Fibroblast of lung (primary cell): ENCODE results near the gene HOXA11. TPM values are rescaled to one million over a fixed set of nuclear protein-coding genes. Genes with fewer than 3 reads are reported as not detected.
A peak's percentile ranks its signal among the peaks of the same experiment; 100 is the strongest.

ENCODE experiments used
- DNase-seq, 2 donors: peaks; one replicate each; pipeline versions ENCODE4 v3.0.0 to v3.0.0-alpha.2; 2010; ENCODE audit warnings: low read depth in 2 of 2
- H2AFZ ChIP-seq: 2 replicates; pipeline ENCODE4 v1.5.1; 2012; ENCODE audit warnings: low read length, control low read depth, inconsistent platforms
- H3K27ac ChIP-seq: 2 replicates; pipeline ENCODE4 v1.5.1; 2011; ENCODE audit warnings: low read length, control low read depth; ENCODE audit not compliant: insufficient read depth
- H3K27me3 ChIP-seq: 2 replicates; pipeline ENCODE4 v1.5.1; 2011; ENCODE audit warnings: mild to moderate bottlenecking, low read length; ENCODE audit not compliant: control insufficient read depth, insufficient read depth
- H3K36me3 ChIP-seq: 2 replicates; pipeline ENCODE4 v1.5.1; 2011; ENCODE audit warnings: low read length; ENCODE audit not compliant: control insufficient read depth, insufficient read depth
- H3K4me1 ChIP-seq: 2 replicates; pipeline ENCODE4 v1.5.1; 2011; ENCODE audit warnings: low read length; ENCODE audit not compliant: control insufficient read depth, insufficient read depth; ENCODE audit errors: extremely low read depth
- H3K4me2 ChIP-seq: 2 replicates; pipeline ENCODE4 v1.5.1; 2011; ENCODE audit warnings: low read length, control low read depth; ENCODE audit not compliant: insufficient read depth; ENCODE audit errors: extremely low read depth
- H3K4me3 ChIP-seq, 4 experiments: fragments of 200-600 bp in 1 of 4; sonication (generic) in 1 of 4; replicated peaks in 1 of 4; 2 replicates each; pipeline ENCODE4 v1.5.1; 2011 to 2016; ENCODE audit warnings: low read length in 4 of 4, low read depth in 3 of 4, mild to moderate bottlenecking in 3 of 4, control low read depth in 2 of 4, inconsistent platforms in 1 of 4, mixed read lengths in 1 of 4; ENCODE audit not compliant: insufficient read depth in 1 of 4; ENCODE audit errors: control extremely low read depth in 1 of 4
- H3K79me2 ChIP-seq: 2 replicates; pipeline ENCODE4 v1.5.1; 2012; ENCODE audit warnings: mild to moderate bottlenecking, low read length, inconsistent platforms; ENCODE audit not compliant: control insufficient read depth, insufficient read depth
- H3K9ac ChIP-seq: 2 replicates; pipeline ENCODE4 v1.5.1; 2011; ENCODE audit warnings: mild to moderate bottlenecking, low read length, control low read depth; ENCODE audit not compliant: insufficient read depth
- H3K9me3 ChIP-seq: 2 replicates; pipeline ENCODE4 v1.5.1; 2012; ENCODE audit warnings: low read depth, low read length; ENCODE audit not compliant: control insufficient read depth, insufficient read depth
- H4K20me1 ChIP-seq: 2 replicates; pipeline ENCODE4 v1.5.1; 2011; ENCODE audit warnings: low read length; ENCODE audit not compliant: control insufficient read depth, insufficient read depth; ENCODE audit errors: extremely low read depth
- EZH2 ChIP-seq: IDR thresholded peaks from 2 replicates; pipeline ENCODE4 v1.5.1; 2012; ENCODE audit warnings: low read length, control low read depth, mild to moderate bottlenecking; ENCODE audit errors: missing control alignments
- polyA plus RNA-seq, 2 donors: library from polyadenylated mRNA; depleted of rRNA in 1 of 2; stranded (reverse) in 1 of 2; unstranded in 1 of 2; fragments of >200 nt; gene quantifications; 2 replicates each; pipeline ENCODE4 v1.2.1, GENCODE V29; 2011 to 2012; ENCODE audit warnings: missing spikeins in 1 of 2
- total RNA-seq: library from RNA; depleted of rRNA; stranded (reverse); fragments of >200 nt; gene quantifications from 2 replicates; pipeline ENCODE4 v1.2.1, GENCODE V29; 2014
- TF ChIP-seq, protein P1 (sequence below), 2 donors: IDR thresholded peaks in 1 of 2; conservative IDR thresholded peaks in 1 of 2; 1 replicate in 1 of 2; 2 replicates in 1 of 2; pipeline ENCODE4 v1.5.1; 2011 to 2012; ENCODE audit warnings: low read length in 2 of 2, control low read depth in 1 of 2, inconsistent platforms in 1 of 2, low read depth in 1 of 2, mild to moderate bottlenecking in 1 of 2

The HOXA11 gene
- total and polyA plus RNA-seq, 2 donors (not counting 1 experiment from before 2014, with no cell fraction given), result 0.18 TPM; not detected in 1

DNA sequence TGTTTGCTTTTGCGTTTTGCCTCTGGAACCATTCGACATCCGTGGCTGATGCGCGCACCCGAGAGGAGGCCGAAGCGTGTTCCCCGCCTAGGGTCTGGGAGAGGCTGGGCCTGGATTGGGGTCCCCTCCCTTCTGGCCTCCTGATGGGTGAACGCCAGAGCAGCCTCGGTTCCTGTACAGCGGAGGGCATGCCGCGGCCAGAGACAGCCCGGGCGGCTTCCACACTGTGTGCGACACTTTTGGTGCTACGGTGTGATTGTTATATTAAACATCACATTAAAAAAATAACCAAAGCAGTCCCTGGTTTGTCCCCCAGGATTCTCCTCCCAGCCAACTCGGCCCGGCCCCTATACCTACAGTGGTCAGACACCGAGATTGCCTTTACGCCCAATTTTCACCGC, 24.9 kb downstream of the HOXA11 start:
- peak overlapping the region; percentile 44 for H2AFZ ChIP-seq
- H3K4me3 ChIP-seq, result peak overlapping the region in 1 of 4 experiments; percentile 74
- TF ChIP-seq, protein P1, sequence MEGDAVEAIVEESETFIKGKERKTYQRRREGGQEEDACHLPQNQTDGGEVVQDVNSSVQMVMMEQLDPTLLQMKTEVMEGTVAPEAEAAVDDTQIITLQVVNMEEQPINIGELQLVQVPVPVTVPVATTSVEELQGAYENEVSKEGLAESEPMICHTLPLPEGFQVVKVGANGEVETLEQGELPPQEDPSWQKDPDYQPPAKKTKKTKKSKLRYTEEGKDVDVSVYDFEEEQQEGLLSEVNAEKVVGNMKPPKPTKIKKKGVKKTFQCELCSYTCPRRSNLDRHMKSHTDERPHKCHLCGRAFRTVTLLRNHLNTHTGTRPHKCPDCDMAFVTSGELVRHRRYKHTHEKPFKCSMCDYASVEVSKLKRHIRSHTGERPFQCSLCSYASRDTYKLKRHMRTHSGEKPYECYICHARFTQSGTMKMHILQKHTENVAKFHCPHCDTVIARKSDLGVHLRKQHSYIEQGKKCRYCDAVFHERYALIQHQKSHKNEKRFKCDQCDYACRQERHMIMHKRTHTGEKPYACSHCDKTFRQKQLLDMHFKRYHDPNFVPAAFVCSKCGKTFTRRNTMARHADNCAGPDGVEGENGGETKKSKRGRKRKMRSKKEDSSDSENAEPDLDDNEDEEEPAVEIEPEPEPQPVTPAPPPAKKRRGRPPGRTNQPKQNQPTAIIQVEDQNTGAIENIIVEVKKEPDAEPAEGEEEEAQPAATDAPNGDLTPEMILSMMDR (conservative IDR thresholded peaks at IDR 0.05 in 1 of 2, IDR thresholded peaks at IDR 0.05 in 1 of 2; ENCODE audit: low read depth in 1 of 2, low read length in 2 of 2), result no peak
- no peak for TF ChIP-seq EZH2
- no peak for DNase-seq
- H3K27ac ChIP-seq, result no peak overlapping the region
- peak overlapping the region; percentile 75 for H3K4me2 ChIP-seq
- H3K79me2 ChIP-seq, result no peaks in the 10 kb centered on the region
- no peaks in the 10 kb centered on the region for H3K9me3 ChIP-seq
- no peaks in the 10 kb centered on the region for H3K36me3 ChIP-seq
- no peaks in the 10 kb centered on the region for H4K20me1 ChIP-seq
- peaks cover 4% of the 10 kb centered on the region for H3K4me1 ChIP-seq
- H3K9ac ChIP-seq, result no peak overlapping the region
- peaks cover 18% of the 10 kb centered on the region for H3K27me3 ChIP-seq

DNA sequence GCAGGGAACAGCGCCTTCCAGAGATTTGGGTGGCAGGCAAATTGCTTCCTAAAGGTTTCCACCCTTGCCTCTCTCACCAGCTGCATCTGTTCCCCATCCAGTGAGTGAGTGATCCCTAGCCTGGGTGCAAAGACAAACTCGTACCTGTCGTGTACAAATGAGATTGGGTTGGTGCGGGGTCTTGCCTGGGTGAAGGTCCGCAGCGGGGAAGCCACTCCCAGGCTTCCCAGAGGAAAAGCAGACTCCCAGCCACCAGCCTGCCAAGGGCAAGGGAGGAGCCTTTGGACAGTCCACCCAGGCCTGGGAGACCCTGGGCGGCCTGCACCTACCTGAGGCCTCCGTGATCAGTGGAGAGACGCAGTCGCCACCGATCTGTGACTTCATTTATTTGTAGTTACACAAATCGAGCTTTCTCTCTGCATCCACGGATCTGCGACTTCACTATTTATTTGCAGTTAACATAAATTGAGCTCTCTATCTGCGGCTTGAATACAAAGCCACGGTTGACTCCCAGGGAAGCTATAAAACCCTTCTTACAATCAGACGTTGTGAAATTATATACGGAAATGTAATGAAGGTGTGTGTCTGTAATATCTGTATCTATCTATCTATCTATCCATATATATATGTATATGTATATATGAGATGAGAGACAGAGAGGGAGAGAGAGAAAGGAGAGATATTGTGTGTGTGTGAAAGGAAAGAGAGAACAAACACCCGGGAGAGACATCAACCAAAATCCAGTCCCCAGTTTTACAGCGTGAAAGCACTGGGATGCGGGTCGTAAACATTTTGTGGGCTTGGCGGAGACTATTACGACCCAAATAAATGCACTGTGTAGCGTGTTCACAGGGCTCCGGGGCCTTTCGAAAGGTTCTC, 25.5 kb downstream of the HOXA11 start:
- Histone ChIP-seq H3K36me3 (no peaks in the 10 kb centered on the region), H3K79me2 (no peaks in the 10 kb centered on the region), H3K4me3 (no peak overlapping the region), H2AFZ (no peak overlapping the region), H3K4me1 (peaks cover 4% of the 10 kb centered on the region), H3K27ac (no peak overlapping the region), H4K20me1 (no peaks in the 10 kb centered on the region), H3K27me3 (peaks cover 11% of the 10 kb centered on the region), H3K9ac (no peak overlapping the region), H3K4me2 (no peak overlapping the region), H3K9me3 (no peaks in the 10 kb centered on the region)
- no peak for TF ChIP-seq EZH2
- TF ChIP-seq, protein P1 (conservative IDR thresholded peaks at IDR 0.05 in 1 of 2, IDR thresholded peaks at IDR 0.05 in 1 of 2; ENCODE audit: low read depth in 1 of 2, low read length in 2 of 2), result no peak
- DNase-seq, result no peak

DNA sequence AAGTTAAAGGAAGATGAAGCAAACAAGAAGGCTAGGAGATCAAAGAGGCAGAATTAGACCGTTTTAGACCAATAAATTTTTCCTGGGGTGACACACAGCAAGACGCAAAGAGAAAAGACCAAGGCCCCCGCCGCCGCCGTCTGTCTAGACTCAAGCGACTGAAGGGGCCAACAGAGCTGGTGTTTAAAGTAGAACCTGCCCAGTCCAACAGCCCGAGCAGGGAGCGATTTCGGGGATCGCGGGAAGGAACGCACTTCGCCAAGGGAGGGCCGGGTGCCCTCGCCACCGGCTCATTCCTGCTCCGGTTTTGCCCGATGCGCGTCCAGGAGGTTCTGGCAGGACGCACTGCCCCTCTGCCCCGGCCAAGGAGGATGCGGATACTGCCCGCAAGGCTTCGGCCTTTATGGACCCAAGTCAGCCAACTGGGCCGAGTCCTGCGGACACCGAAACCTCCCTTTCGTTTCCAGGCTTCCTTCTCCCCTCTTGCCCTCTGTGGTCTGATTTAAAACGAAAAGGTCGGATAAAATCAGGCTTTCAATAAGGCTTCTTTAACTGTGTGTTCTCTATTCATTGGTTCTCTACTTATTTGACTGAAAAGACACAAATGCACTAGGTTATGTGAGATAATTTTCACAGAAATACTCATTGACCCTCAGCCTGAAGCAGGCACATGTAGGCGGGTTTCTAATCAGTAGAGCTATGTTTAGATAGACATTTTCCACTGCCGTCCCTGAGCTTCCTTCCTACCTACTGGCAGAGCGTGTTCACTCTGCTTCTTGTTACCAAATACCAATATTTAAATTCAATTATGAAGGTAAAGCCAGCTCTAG, 26.4 kb downstream of the HOXA11 start:
- peaks cover 4% of the 10 kb centered on the region for H3K27me3 ChIP-seq
- no peak for DNase-seq
- H4K20me1 ChIP-seq, result no peaks in the 10 kb centered on the region
- no peaks in the 10 kb centered on the region for H3K79me2 ChIP-seq
- no peak overlapping the region for H2AFZ ChIP-seq
- H3K36me3 ChIP-seq, result no peaks in the 10 kb centered on the region
- H3K9ac ChIP-seq, result no peak overlapping the region
- no peak overlapping the region for H3K4me3 ChIP-seq
- no peaks in the 10 kb centered on the region for H3K9me3 ChIP-seq
- TF ChIP-seq EZH2, result no peak
- TF ChIP-seq, protein P1 (conservative IDR thresholded peaks at IDR 0.05 in 1 of 2, IDR thresholded peaks at IDR 0.05 in 1 of 2; ENCODE audit: low read depth in 1 of 2, low read length in 2 of 2), result no peak
- no peak overlapping the region for H3K27ac ChIP-seq
- no peak overlapping the region for H3K4me2 ChIP-seq
- peaks cover 4% of the 10 kb centered on the region for H3K4me1 ChIP-seq
